OCI-LY3 (cell line): ENCODE results near the gene SENP1.

ENCODE experiments used
- H2AFZ ChIP-seq: fragments of 200-600, 300-600 bp; shearing (Covaris generic); 2 replicates; pipeline ENCODE4 v1.6.0; 2014; ENCODE audit warnings: antibody characterized with exemption, low read depth, low read length
- H3K27ac ChIP-seq: fragments of 200-600, 300-600 bp; sonication (generic); 2 replicates; pipeline ENCODE4 v1.5.1; 2014; ENCODE audit warnings: mild to moderate bottlenecking, low read length, moderate library complexity, mixed read lengths
- H3K27me3 ChIP-seq: fragments of 200-600, 300-600 bp; sonication (generic); 2 replicates; pipeline ENCODE4 v1.6.1; 2014; ENCODE audit warnings: low read depth, low read length, mixed read lengths
- H3K36me3 ChIP-seq: fragments of 200-600, 300-600 bp; sonication (generic); replicated peaks from 2 replicates; pipeline ENCODE3; 2014; ENCODE audit warnings: low read depth, low read length, mixed read lengths
- H3K4me1 ChIP-seq: fragments of 300-600, 200-600 bp; sonication (generic); 2 replicates; pipeline ENCODE4 v1.6.1; 2014; ENCODE audit warnings: low read length, mixed read lengths
- H3K4me2 ChIP-seq: fragments of 200-600, 300-600 bp; sonication (generic); 2 replicates; pipeline ENCODE4 v1.6.1; 2014; ENCODE audit warnings: low read length, mixed read lengths
- H3K4me3 ChIP-seq: fragments of 300-600, 200-600 bp; sonication (generic); 2 replicates; pipeline ENCODE4 v1.5.1; 2014; ENCODE audit warnings: antibody characterized with exemption, mild to moderate bottlenecking, low read length, moderate library complexity
- H3K79me2 ChIP-seq: fragments of 300-600, 200-600 bp; shearing (Covaris generic); 2 replicates; pipeline ENCODE4 v1.6.1; 2014; ENCODE audit warnings: mild to moderate bottlenecking, low read length, mixed read lengths
- H3K9ac ChIP-seq: fragments of 300-600, 200-600 bp; shearing (Covaris generic); 2 replicates; pipeline ENCODE4 v1.6.0; 2014; ENCODE audit warnings: mild to moderate bottlenecking, low read length, moderate library complexity
- H3K9me3 ChIP-seq: fragments of 200-600, 300-600 bp; shearing (Covaris generic); 2 replicates; pipeline ENCODE4 v1.6.1; 2014; ENCODE audit warnings: low read length, mixed read lengths; ENCODE audit not compliant: insufficient read depth
- H4K20me1 ChIP-seq: fragments of 200-600, 300-600 bp; sonication (generic); 2 replicates; pipeline ENCODE4 v1.6.1; 2016; ENCODE audit warnings: low read length, mixed read lengths; ENCODE audit not compliant: insufficient read depth
- CTCF ChIP-seq: fragments of 200-600, 300-600 bp; sonication (generic); IDR thresholded peaks from 2 replicates; pipeline ENCODE4 v1.5.1; 2014; ENCODE audit warnings: antibody characterized with exemption, low read length, low read depth
- EZH2phosphoT487 ChIP-seq: fragments of 200-600 bp; shearing (Covaris generic); IDR thresholded peaks from 2 replicates; pipeline ENCODE4 v1.6.1; 2018; ENCODE audit warnings: antibody characterized with exemption, mixed run types, low read depth

The SENP1 gene

DNA sequence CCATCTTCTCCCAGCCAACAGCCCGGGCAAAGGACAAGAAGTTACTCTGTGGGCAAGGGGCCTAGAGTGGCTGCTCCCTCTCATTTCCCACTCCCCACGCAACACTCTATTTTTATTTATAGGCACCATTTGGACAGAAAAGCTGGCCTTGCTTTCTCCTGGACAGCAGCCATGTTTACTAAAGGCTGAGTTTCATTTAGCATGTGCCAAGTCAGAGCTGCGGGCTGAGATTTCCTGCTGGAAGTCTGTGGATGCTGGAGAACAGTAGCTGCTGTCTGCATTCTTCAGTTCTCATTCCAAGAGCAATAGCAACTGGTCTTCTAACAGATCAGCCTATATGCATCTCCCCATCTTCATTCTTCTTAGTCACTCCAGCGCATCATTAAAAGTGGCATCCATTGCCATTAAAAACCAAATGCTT, 109.9 kb downstream of the SENP1 start:
- Histone ChIP-seq H2AFZ (no peak overlapping the region), H3K79me2 (no peaks in the 10 kb centered on the region), H3K9me3 (no peaks in the 10 kb centered on the region), H3K4me1 (no peaks in the 10 kb centered on the region), H3K27me3 (peaks cover 47% of the 10 kb centered on the region), H4K20me1 (no peaks in the 10 kb centered on the region), H3K36me3 (no peaks in the 10 kb centered on the region), H3K27ac (no peak overlapping the region), H3K9ac (no peak overlapping the region), H3K4me3 (no peak overlapping the region), H3K4me2 (no peak overlapping the region)
- TF ChIP-seq EZH2phosphoT487 (no peak), CTCF (no peak)

- Histone ChIP-seq H3K27ac (no peak overlapping the region), H3K4me1 (peaks cover 7% of the 10 kb centered on the region), H3K27me3 (peaks cover 29% of the 10 kb centered on the region), H3K9ac (no peak overlapping the region), H3K36me3 (no peaks in the 10 kb centered on the region), H3K4me3 (no peak overlapping the region), H4K20me1 (no peaks in the 10 kb centered on the region), H3K9me3 (no peaks in the 10 kb centered on the region), H3K79me2 (no peaks in the 10 kb centered on the region), H3K4me2 (no peak overlapping the region), H2AFZ (no peak overlapping the region)
- TF ChIP-seq EZH2phosphoT487: no peak
- TF ChIP-seq CTCF: no peak
Measured at GRCh38 chr12:47993491-47993890, 112.4 kb downstream of the SENP1 start.
